ENCODE measurements around the gene GRIK5. TPM values are rescaled to one million over a fixed set of nuclear protein-coding genes. Genes with fewer than 3 reads are reported as not detected.

GRIK5 gene
- total RNA-seq, 4 donors from 2014 or later, result 7.0 to 23.4 (median 12.3) TPM

DNA sequence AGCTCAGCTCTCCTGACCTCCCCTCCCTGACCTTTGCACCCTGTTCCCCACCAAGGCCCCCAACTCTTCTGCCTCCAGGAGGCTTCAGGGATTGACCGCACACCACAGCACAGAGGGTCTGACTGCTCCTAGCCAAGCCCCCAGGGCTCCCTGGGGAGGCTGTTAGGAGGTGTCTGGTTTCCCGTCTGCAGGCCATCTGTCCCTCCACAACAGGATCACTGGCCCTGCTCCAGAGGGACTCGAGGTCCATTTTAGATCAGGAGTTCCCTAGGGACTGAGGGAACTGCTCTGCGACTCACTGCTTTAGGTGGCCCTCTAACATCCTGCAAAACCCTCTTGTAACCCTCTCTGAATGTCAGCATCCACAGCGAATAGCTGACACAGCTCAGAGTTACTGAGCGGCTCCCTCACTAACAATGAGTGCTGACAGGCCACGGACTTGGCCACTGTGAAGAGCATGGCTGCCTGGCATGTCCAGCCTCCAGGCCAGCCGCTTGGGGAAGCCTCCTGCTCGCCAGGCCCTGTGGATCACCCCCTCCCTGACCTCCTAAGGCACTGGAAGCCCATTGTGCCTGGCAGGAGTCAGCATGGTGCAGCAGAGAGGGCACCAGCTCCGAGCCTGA, 17.7 kb downstream of the GRIK5 start:
- no peak for TF ChIP-seq POLR2A (IDR thresholded peaks at IDR 0.05)
- no peak for TF ChIP-seq POLR2AphosphoS5 (IDR thresholded peaks at IDR 0.05)
- TF ChIP-seq CTCF (IDR thresholded peaks at IDR 0.05), result no peak
- no peak for TF ChIP-seq EP300 (IDR thresholded peaks at IDR 0.05)
- WGBS, 2 donors (ENCODE audit: low coverage in 1 of 2), result 0 to 80% methylated on average over 1 of the region's 10 CpGs
- no peak overlapping the region for H3K27ac ChIP-seq
- ATAC-seq, result no peak
- peaks cover 0 to 93% of the 10 kb centered on the region in 2 donors for H3K36me3 ChIP-seq
- no peaks in the 10 kb centered on the region for H3K4me1 ChIP-seq
- H3K4me3 ChIP-seq, result no peak overlapping the region
- no peaks in the 10 kb centered on the region for H3K9me3 ChIP-seq
- no peaks in the 10 kb centered on the region for H3K27me3 ChIP-seq

DNA sequence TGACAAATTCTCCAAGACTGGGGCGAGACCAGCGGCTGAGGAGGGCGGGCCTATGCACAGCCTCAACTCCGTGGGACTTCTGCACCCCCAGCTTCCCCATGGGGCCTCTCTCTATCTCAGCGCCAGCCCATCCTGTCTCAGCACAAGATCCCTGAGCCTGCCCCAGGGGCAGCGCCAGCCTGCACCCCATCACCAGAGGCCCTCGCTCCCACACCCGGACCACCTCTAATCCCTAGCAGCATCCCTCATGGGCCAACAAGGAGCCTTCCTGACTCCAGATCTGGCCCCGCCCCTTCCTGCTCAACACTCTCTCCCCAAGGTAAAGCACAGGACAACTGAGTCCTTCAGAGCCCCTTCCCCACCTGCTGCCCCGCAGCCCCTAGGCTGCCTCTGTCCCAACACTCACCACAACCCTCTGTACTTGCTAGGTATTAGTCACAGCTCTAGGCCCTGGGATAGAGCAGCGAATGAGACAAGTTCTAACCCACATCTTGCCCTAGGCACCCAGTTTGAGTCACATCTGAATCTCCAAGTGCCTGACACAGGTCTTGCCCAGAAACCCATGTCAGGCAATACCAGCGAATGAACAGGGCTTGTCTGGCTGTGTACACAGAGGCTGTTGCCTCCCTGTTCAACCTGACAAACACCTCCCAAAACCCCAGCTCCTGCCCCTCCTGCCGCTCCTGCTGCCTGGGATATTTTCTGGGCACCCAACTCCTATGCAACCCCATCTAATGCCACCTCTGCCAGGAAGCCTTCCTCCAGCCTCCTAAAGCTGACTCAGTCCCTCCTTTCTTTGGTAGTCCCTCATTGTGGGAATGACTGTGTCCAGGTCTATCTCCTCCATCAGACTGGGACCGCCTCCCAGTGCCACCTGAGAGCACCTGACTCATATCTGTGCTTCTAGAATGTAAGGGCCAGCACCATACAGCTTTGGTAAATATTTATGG, 18.6 kb downstream of the GRIK5 start:
- H3K27me3 ChIP-seq, result no peaks in the 10 kb centered on the region
- peaks cover 0 to 92% of the 10 kb centered on the region in 2 donors for H3K36me3 ChIP-seq
- TF ChIP-seq CTCF (IDR thresholded peaks at IDR 0.05) (no peak), POLR2AphosphoS5 (IDR thresholded peaks at IDR 0.05) (no peak), EP300 (IDR thresholded peaks at IDR 0.05) (no peak)
- no peak overlapping the region for H3K27ac ChIP-seq
- ATAC-seq, result no peak
- no peaks in the 10 kb centered on the region for H3K9me3 ChIP-seq
- H3K4me1 ChIP-seq, result no peaks in the 10 kb centered on the region
- H3K4me3 ChIP-seq, result no peak overlapping the region
- WGBS, 2 donors (ENCODE audit: low coverage in 1 of 2), result 88% methylated on average over 8 of the region's 14 CpGs; no CpG with 5 or more reads in 1 of the 2 donors

DNA sequence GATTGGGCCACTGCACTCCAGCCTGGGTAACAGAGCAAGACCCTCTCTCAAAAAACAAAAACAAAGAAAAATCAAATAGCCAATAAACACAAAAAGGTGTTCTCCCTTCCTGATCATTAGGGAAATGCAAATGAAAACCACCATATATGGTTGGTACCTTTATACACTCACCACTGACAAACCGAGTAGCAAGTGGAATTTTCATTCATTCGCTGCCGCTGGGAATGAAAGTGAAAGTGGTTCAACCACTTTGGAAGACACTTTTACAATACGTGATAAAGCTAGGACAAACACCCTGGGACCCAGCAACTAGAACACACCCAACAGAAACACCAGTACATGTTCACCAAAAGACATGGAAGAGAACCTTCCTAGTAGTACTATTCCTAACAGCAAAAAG, 21.0 kb downstream of the GRIK5 start:
- TF ChIP-seq CTCF (IDR thresholded peaks at IDR 0.05) (no peak), POLR2AphosphoS5 (IDR thresholded peaks at IDR 0.05) (no peak), POLR2A (IDR thresholded peaks at IDR 0.05) (no peak), EP300 (IDR thresholded peaks at IDR 0.05) (no peak)
- Histone ChIP-seq H3K27ac (no peak overlapping the region), H3K27me3 (no peaks in the 10 kb centered on the region), H3K36me3 (peaks cover 0 to 92% of the 10 kb centered on the region in 2 donors), H3K4me1 (no peaks in the 10 kb centered on the region), H3K4me3 (no peak overlapping the region), H3K9me3 (no peaks in the 10 kb centered on the region)
- 69 to 78% methylated on average over 3 to 4 of the region's 4 CpGs for WGBS, 2 donors (ENCODE audit: low coverage in 1 of 2)
- ATAC-seq, result no peak

GRCh38 chr19:42045575-42045974, 24.4 kb downstream of the GRIK5 start:
- Histone ChIP-seq H3K4me3 (no peak overlapping the region), H3K36me3 (peaks cover 0 to 90% of the 10 kb centered on the region in 2 donors), H3K9me3 (no peaks in the 10 kb centered on the region), H3K4me1 (no peaks in the 10 kb centered on the region), H3K27me3 (no peaks in the 10 kb centered on the region), H3K27ac (no peak overlapping the region)
- WGBS, 2 donors (ENCODE audit: low coverage in 1 of 2), result 80 to 91% methylated on average over 6 to 7 of the region's 7 CpGs
- ATAC-seq, result no peak
- TF ChIP-seq CTCF (IDR thresholded peaks at IDR 0.05), result no peak

Measured in gastroesophageal sphincter (tissue), 4 donors.